IMR-90 (cell line): ENCODE results near the gene CASK. TPM values are rescaled to one million over a fixed set of nuclear protein-coding genes. Genes with fewer than 3 reads are reported as not detected.

Source experiments
- ATAC-seq: fragments of 200-7000 bp; cut with Tn5 transposase; 2 replicates; pipeline ENCODE4 v1.9.1; 2020; ENCODE audit warnings: low read depth, mild to moderate bottlenecking, moderate library complexity
- BruUV-seq: library from RNA; stranded (reverse); fragments of 400-500 nt; replicated peaks from 2 replicates; lab custom pipeline; 2021; lab: Mats Ljungman, UMichigan
- CTCF ChIA-PET: fragments of 300-600 bp; formaldehyde crosslinking; extraction: SDS; loops from one replicate; lab custom pipeline; 2021; ENCODE audit warnings: antibody characterized with exemption; lab: Yijun Ruan, JAX
- POLR2A ChIA-PET: fragments of 300-600 bp; sonication (Branson Sonifier 250); formaldehyde crosslinking; loops from one replicate; lab custom pipeline; 2022; ENCODE audit warnings: antibody characterized with exemption; ENCODE audit not compliant: unreplicated experiment; lab: Charles Lee
- DNase-seq: peaks from one replicate; pipeline ENCODE4 v3.0.0; 2013
- H2AFZ ChIP-seq: replicated peaks from 2 replicates; pipeline ENCODE3; 2013; ENCODE audit warnings: low read length, mild to moderate bottlenecking; ENCODE audit not compliant: poor library complexity
- H2AK5ac ChIP-seq: 2 replicates; pipeline ENCODE4 v1.6.1; 2013; ENCODE audit warnings: low read depth, low read length, inconsistent platforms
- H2AK9ac ChIP-seq: replicated peaks from 2 replicates; pipeline ENCODE3; 2013; ENCODE audit warnings: mild to moderate bottlenecking, low read depth, low read length, moderate library complexity; ENCODE audit not compliant: poor library complexity
- H2BK120ac ChIP-seq: 2 replicates; pipeline ENCODE4 v1.6.1; 2013; ENCODE audit warnings: low read depth, low read length, inconsistent platforms
- H2BK15ac ChIP-seq: 3 replicates; pipeline ENCODE4 v1.6.1; 2013; ENCODE audit warnings: low read depth, low read length, inconsistent platforms
- H2BK20ac ChIP-seq: 2 replicates; pipeline ENCODE4 v1.6.1; 2013; ENCODE audit warnings: low read depth, mild to moderate bottlenecking, inconsistent platforms, low read length, moderate library complexity
- H2BK5ac ChIP-seq: 2 replicates; pipeline ENCODE4 v1.6.1; 2013; ENCODE audit warnings: mild to moderate bottlenecking, low read depth, low read length, inconsistent platforms; ENCODE audit not compliant: poor library complexity, severe bottlenecking
- H3K14ac ChIP-seq: replicated peaks from 2 replicates; pipeline ENCODE4 v1.6.1; 2013; ENCODE audit warnings: low read depth, low read length, inconsistent platforms
- H3K18ac ChIP-seq: 2 replicates; pipeline ENCODE4 v1.6.1; 2013; ENCODE audit warnings: low read depth, low read length, control low read depth
- H3K23ac ChIP-seq: 2 replicates; pipeline ENCODE4 v1.6.1; 2013; ENCODE audit warnings: low read depth, low read length, inconsistent platforms
- H3K27ac ChIP-seq: 2 replicates; pipeline ENCODE4 v1.5.1; 2013; ENCODE audit warnings: mild to moderate bottlenecking, control low read depth, low read length; ENCODE audit not compliant: insufficient read depth
- H3K27me3 ChIP-seq: 2 replicates; pipeline ENCODE4 v1.6.1; 2013; ENCODE audit warnings: low read length; ENCODE audit not compliant: control insufficient read depth, insufficient read depth
- H3K36me3 ChIP-seq: 2 replicates; pipeline ENCODE4 v1.6.1; 2013; ENCODE audit warnings: low read length, mixed read lengths; ENCODE audit not compliant: control insufficient read depth, insufficient read depth
- H3K4ac ChIP-seq: 2 replicates; pipeline ENCODE4 v1.6.1; 2013; ENCODE audit warnings: low read depth, low read length, inconsistent platforms
- H3K4me1 ChIP-seq: 2 replicates; pipeline ENCODE4 v1.6.1; 2013; ENCODE audit warnings: low read length, mixed read lengths; ENCODE audit not compliant: control insufficient read depth, insufficient read depth
- H3K4me2 ChIP-seq: 2 replicates; pipeline ENCODE4 v1.6.1; 2013; ENCODE audit warnings: low read depth, mild to moderate bottlenecking, control low read depth, low read length, moderate library complexity
- H3K4me3 ChIP-seq: 2 replicates; pipeline ENCODE4 v1.5.1; 2013; ENCODE audit warnings: low read depth, mild to moderate bottlenecking, control low read depth, low read length, moderate library complexity; ENCODE audit not compliant: insufficient read depth
- H3K56ac ChIP-seq: 2 replicates; pipeline ENCODE4 v1.6.1; 2013; ENCODE audit warnings: low read length, inconsistent platforms; ENCODE audit not compliant: insufficient read depth; ENCODE audit errors: extremely low read depth
- H3K79me1 ChIP-seq, 2 experiments: 2 replicates each; pipeline ENCODE4 v1.6.1; 2013; ENCODE audit warnings: low read length in 2 of 2, inconsistent platforms in 1 of 2, low read depth in 1 of 2
- H3K9ac ChIP-seq: 2 replicates; pipeline ENCODE4 v1.6.1; 2013; ENCODE audit warnings: low read depth, low read length, control low read depth
- H3K9me1 ChIP-seq: 2 replicates; pipeline ENCODE4 v1.6.1; 2013; ENCODE audit warnings: low read length, inconsistent platforms; ENCODE audit not compliant: insufficient read depth
- H3K9me3 ChIP-seq: 2 replicates; pipeline ENCODE4 v1.6.1; 2013; ENCODE audit warnings: low read length; ENCODE audit not compliant: control insufficient read depth, insufficient read depth
- H4K20me1 ChIP-seq: 2 replicates; pipeline ENCODE4 v1.6.1; 2013; ENCODE audit warnings: low read length, inconsistent platforms; ENCODE audit not compliant: insufficient read depth
- H4K5ac ChIP-seq: 2 replicates; pipeline ENCODE4 v1.6.1; 2013; ENCODE audit warnings: mild to moderate bottlenecking, low read depth, low read length, control low read depth
- H4K8ac ChIP-seq, 2 experiments: 2 replicates each; pipeline ENCODE4 v1.6.1; 2013; ENCODE audit warnings: low read depth in 2 of 2, low read length in 2 of 2, control low read depth in 1 of 2, inconsistent platforms in 1 of 2
- H4K91ac ChIP-seq: 2 replicates; pipeline ENCODE4 v1.6.1; 2013; ENCODE audit warnings: low read depth, low read length, inconsistent platforms; ENCODE audit not compliant: insufficient read depth
- CHD1 ChIP-seq: IDR thresholded peaks from 2 replicates; pipeline ENCODE4 v1.6.1; 2012; ENCODE audit warnings: low read depth, low read length, improper control_type of control experiment
- FOS ChIP-seq: fragments of 150-350 bp; IDR thresholded peaks from 2 replicates; pipeline ENCODE4 v1.6.1; 2016; ENCODE audit warnings: low read depth, low read length
- MAFK ChIP-seq: IDR thresholded peaks from 2 replicates; pipeline ENCODE4 v1.6.1; 2012; ENCODE audit warnings: low read depth, low read length, improper control_type of control experiment
- MXI1 ChIP-seq: IDR thresholded peaks from 2 replicates; pipeline ENCODE4 v1.6.1; 2012; ENCODE audit warnings: low read depth, mild to moderate bottlenecking, low read length, moderate library complexity, borderline replicate concordance
- POLR2A ChIP-seq: IDR thresholded peaks from 2 replicates; pipeline ENCODE4 v1.6.1; 2012; ENCODE audit warnings: mild to moderate bottlenecking, low read depth, low read length
- RFX5 ChIP-seq: IDR thresholded peaks from 2 replicates; pipeline ENCODE4 v1.8.0; 2012; ENCODE audit warnings: low read depth, mild to moderate bottlenecking, low read length, moderate library complexity
- SMC3 ChIP-seq: fragments of 150-350 bp; IDR thresholded peaks from 2 replicates; pipeline ENCODE4 v1.6.1; 2016; ENCODE audit warnings: low read depth, mild to moderate bottlenecking, antibody characterized with exemption, low read length, moderate library complexity
- WGBS, 2 experiments: methylation state at CpG; one replicate each; pipeline versions ENCODE4 v1.1.5 to v1.1.7; 2013; ENCODE audit warnings: missing lambda C conversion rate in 2 of 2; ENCODE audit not compliant: insufficient read length in 1 of 2; ENCODE audit errors: extremely low coverage in 2 of 2; 5-methylcytosine and 5-hydroxymethylcytosine counted together
- dilution Hi-C: fragments of 300-500 bp; cut with HindIII; formaldehyde crosslinking; loops from one replicate; pipeline ENCODE4 v1.14.3; 2018; ENCODE audit warnings: low sequenced_read_pairs; ENCODE audit not compliant: unreplicated experiment
- in situ Hi-C: fragments of 300-500 bp; cut with MboI; formaldehyde crosslinking; loops from 3 replicates; pipeline ENCODE4 v1.14.3; 2019; ENCODE audit warnings: low sequenced_read_pairs, inconsistent platforms, mixed read lengths
- intact Hi-C: fragments of 100-400 bp; cut with micrococcal nuclease; formaldehyde crosslinking; loops from 2 replicates; pipeline ENCODE4 v1.10.0; 2022
- microRNA-seq, 2 experiments: library from miRNA; stranded (forward) in 1 of 2; unstranded in 1 of 2; fragments of 10-50 nt in 1 of 2; fragments of <30 nt in 1 of 2; gene quantifications in 1 of 2; microRNA quantifications in 1 of 2; one replicate each; pipeline versions ENCODE3 to v1.1.0; 2013 to 2020; ENCODE audit not compliant: insufficient read depth in 1 of 2, insufficient read length in 1 of 2, unreplicated experiment in 1 of 2
- polyA plus RNA-seq, 3 experiments: library from polyadenylated mRNA; depleted of rRNA; stranded (reverse); fragments of >200 nt; gene quantifications; 2 replicates each; pipeline ENCODE4 v1.2.3, GENCODE V29; 2012; ENCODE audit warnings: low replicate concordance in 1 of 3
- small RNA-seq, 5 experiments: library from RNA; depleted of rRNA; stranded (forward); fragments of <200 nt; gene quantifications; one replicate each; pipeline ENCODE3, GENCODE V24; 2012
- total RNA-seq: library from RNA; depleted of rRNA; stranded (reverse); fragments of >200 nt; gene quantifications from 2 replicates; pipeline ENCODE4 v1.2.3, GENCODE V29; 2012; rRNA removed
- TF ChIP-seq, protein P1 (sequence below): conservative IDR thresholded peaks from 2 replicates; pipeline ENCODE4 v1.5.1; 2012; ENCODE audit warnings: mild to moderate bottlenecking, low read depth, low read length, improper control_type of control experiment

CASK gene
- total and polyA plus RNA-seq, 2 of the 4 experiments (the other 2 are of a cell fraction): 9.4 to 17.7 TPM

GRCh38 chrX:41468647-41469323 is 454.6 kb downstream of the CASK start:
- H4K20me1 ChIP-seq: no peaks in the 10 kb centered on the region
- ATAC-seq (peak; percentile 71), DNase-seq (peak; percentile 22)
- no peak overlapping the region for H2BK5ac ChIP-seq
- no peak overlapping the region for H3K9ac ChIP-seq
- H3K27me3 ChIP-seq: peaks cover 2% of the 10 kb centered on the region
- H3K23ac ChIP-seq: no peak overlapping the region
- TF ChIP-seq POLR2A: no peak
- TF ChIP-seq FOS: no peak
- no peak for TF ChIP-seq MAFK
- TF ChIP-seq MXI1: no peak
- TF ChIP-seq, protein P1, sequence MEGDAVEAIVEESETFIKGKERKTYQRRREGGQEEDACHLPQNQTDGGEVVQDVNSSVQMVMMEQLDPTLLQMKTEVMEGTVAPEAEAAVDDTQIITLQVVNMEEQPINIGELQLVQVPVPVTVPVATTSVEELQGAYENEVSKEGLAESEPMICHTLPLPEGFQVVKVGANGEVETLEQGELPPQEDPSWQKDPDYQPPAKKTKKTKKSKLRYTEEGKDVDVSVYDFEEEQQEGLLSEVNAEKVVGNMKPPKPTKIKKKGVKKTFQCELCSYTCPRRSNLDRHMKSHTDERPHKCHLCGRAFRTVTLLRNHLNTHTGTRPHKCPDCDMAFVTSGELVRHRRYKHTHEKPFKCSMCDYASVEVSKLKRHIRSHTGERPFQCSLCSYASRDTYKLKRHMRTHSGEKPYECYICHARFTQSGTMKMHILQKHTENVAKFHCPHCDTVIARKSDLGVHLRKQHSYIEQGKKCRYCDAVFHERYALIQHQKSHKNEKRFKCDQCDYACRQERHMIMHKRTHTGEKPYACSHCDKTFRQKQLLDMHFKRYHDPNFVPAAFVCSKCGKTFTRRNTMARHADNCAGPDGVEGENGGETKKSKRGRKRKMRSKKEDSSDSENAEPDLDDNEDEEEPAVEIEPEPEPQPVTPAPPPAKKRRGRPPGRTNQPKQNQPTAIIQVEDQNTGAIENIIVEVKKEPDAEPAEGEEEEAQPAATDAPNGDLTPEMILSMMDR: no peak
- no peak for TF ChIP-seq CHD1
- no peak for TF ChIP-seq SMC3
- TF ChIP-seq RFX5: no peak
- ChIA-PET POLR2A (interaction anchor here (0.6 kb wide), 1 partner anchor 16 kb away, joined by 4 read pairs; no protein-coding TSS in a partner anchor), CTCF (interaction anchor here (1.1 kb wide), 1 partner anchor 9 kb away, joined by 3 read pairs; no protein-coding TSS in a partner anchor)
- no peak overlapping the region for H3K4me3 ChIP-seq
- H3K27ac ChIP-seq: no peak overlapping the region
- H4K5ac ChIP-seq: no peak overlapping the region
- no peak overlapping the region for H4K91ac ChIP-seq
- dilution Hi-C loops: no loop called here
- in situ Hi-C loops: no loop called here
- no peak overlapping the region for H2BK20ac ChIP-seq
- H3K14ac ChIP-seq: no peak overlapping the region
- no peaks in the 10 kb centered on the region for H3K36me3 ChIP-seq
- no peak overlapping the region for H2AK5ac ChIP-seq
- H3K56ac ChIP-seq: no peak overlapping the region
- no peak overlapping the region for H2BK15ac ChIP-seq
- intact Hi-C loops: no loop called here
- no peaks in the 10 kb centered on the region for H3K9me3 ChIP-seq
- BruUV-seq: no TSS peak
- WGBS, 2 experiments: 60% methylated on average over 1 of the region's 3 CpGs; no CpG with 5 or more reads in 1 of the 2 experiments
- peaks cover 4% of the 10 kb centered on the region; the same call in 1 of the 2 replicates for H3K4me1 ChIP-seq
- H3K79me1 ChIP-seq: no peaks in the 10 kb centered on the region
- no peaks in the 10 kb centered on the region; the same call in 1 of the 2 replicates for H3K9me1 ChIP-seq
- H3K4me2 ChIP-seq: no peak overlapping the region
- no peak overlapping the region for H2AK9ac ChIP-seq
- peak overlapping the region; percentile 78 for H2AFZ ChIP-seq
- H2BK120ac ChIP-seq: no peak overlapping the region
- H3K18ac ChIP-seq: 0 out of 2 replicates have a peak overlapping the region, but pooled peaks have one; percentile 1
- H4K8ac ChIP-seq: peak overlapping the region in 1 of 2 experiments; percentile 30; a peak in 1 of 4 replicates
- H3K4ac ChIP-seq: peak overlapping the region; percentile 35

Small RNAs within 50 kb of the gene (microRNA-seq; reads per million reads assigned to microRNA genes)
- not detected for gene AL353691.2 (ENCODE audit: insufficient read depth, insufficient read length)
- not detected for gene RN7SL144P (ENCODE audit: insufficient read depth, insufficient read length)
- not detected for gene RNU6-1321P (ENCODE audit: insufficient read depth, insufficient read length)
- gene RNU6-202P (ENCODE audit: insufficient read depth, insufficient read length): not detected

Small RNAs within 50 kb of the gene (small RNA-seq; reads per million reads assigned to genes)
- gene AL353691.2 (0 reads per million in 5 experiments), gene RN7SL144P (0 reads per million in 5 experiments), gene RNU6-1321P (0 reads per million in 5 experiments), gene RNU6-202P (0 reads per million in 5 experiments)

Other genes starting within 250 kb of the CASK start
- gene GPR34, start 234.6 kb downstream of the CASK start, total RNA-seq: not detected in 2 replicates
- not detected in 2 replicates for gene GPR34, start 234.6 kb downstream of the CASK start, polyA plus RNA-seq (2012; rRNA removed)
- gene GPR82, start 199.4 kb downstream of the CASK start, total RNA-seq: not detected in 2 replicates
- gene GPR82, start 199.4 kb downstream of the CASK start, polyA plus RNA-seq (2012; rRNA removed): not detected in 2 replicates